DMS153 treated with DMSO at 0.1 percent for 48 hours (cell line): ENCODE results near the gene GALNTL6.

Experiments used
- DNase-seq: peaks from one replicate; lab custom pipeline; 2025; ENCODE audit not compliant: unreplicated experiment; lab: John Stamatoyannopoulos, UW

GALNTL6 gene

GRCh38 chr4:171876636-171877035 lies 63.4 kb downstream of the GALNTL6 start:
- no peak for DNase-seq

DNA sequence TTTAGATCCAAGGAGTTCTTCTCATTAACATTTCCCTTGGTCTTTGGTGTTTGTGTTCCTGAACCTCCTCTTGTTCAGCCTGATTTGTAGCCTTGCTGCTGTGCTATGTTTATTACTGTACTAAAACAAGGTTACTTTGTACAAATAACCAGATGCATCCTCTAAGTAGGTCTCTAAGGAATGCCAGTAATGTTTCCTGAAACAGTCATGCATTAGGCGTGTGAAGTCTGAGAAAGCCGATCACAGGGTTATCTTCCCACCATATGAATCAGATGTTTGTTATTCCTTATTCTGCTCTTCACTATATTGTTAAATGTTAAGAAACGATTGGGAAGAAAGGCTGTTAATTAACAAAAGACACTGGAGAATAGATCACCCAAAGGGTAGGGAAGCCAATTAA lies 66.9 kb downstream of the GALNTL6 start:
- DNase-seq: no peak

- DNase-seq: no peak
Measured at GRCh38 chr4:171889681-171890080, 76.5 kb downstream of the GALNTL6 start.

- no peak for DNase-seq
Measured at GRCh38 chr4:171891038-171891437, 77.8 kb downstream of the GALNTL6 start.

DNA sequence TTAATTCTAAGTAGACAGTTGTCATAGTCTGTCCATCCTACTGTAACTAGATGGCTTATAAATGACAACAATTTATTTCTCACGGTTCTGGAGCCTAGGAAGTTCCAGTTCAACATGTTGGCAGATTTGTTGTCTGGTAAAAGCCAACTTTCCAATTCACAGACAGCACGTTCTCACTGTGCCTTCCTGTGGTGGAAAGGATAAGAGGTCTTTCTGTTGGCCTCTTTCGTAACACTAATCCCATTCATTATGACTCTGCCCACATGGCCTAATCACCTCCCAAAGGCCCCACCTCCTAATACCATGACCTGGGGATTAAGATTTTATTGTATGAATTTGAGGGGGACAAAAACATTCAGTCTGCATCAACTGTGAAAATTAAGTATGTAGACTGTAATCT lies 83.2 kb downstream of the GALNTL6 start:
- no peak for DNase-seq

GRCh38 chr4:171919314-171919713 lies 106.1 kb downstream of the GALNTL6 start:
- DNase-seq: no peak

- DNase-seq: no peak
Measured at GRCh38 chr4:171920901-171921300, 107.7 kb downstream of the GALNTL6 start.

- no peak for DNase-seq
Measured at GRCh38 chr4:171924746-171925376, 111.7 kb downstream of the GALNTL6 start.

GRCh38 chr4:171928336-171928735 lies 115.1 kb downstream of the GALNTL6 start:
- DNase-seq: no peak

DNA sequence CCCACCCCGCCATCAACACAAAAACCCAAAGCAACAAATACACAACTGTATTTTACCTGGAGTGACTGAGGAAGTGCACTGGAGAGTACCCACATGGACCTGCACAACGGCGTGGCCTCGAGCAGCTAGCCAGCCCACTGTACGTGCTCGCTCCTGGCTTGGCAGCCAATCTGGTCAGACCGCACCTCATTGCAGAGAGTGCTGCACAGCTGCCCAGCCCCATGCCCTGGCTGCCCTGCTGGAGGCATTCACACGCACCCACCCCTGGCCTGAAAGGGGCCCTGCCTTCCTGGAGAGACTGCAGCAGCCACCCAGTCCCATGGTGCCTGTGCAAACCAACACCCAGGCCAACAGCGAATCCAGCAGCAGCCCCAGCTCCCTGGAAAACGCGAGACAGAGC lies 116.3 kb downstream of the GALNTL6 start:
- no peak for DNase-seq

- DNase-seq: no peak
Measured at GRCh38 chr4:171929907-171930306, 116.7 kb downstream of the GALNTL6 start.

DNA sequence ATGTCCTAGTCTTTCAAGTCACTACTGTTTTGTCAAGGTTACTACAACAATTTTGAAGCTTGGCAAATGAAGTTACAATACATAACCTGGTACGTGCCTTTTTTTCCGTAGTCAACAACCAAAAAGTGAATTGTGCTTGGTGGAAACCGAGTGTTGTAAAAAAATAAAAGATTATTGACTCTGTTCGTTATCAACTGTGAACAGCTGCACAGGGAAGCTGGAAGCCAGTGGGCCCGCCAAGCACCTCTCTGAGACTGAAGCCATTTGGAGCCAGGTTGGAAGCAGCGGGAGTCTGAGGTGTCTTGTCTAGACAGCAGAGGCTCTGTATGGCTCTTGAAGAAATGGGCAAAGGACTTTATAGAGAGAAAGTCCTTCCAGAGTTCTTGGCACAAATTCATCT lies 119.0 kb downstream of the GALNTL6 start:
- DNase-seq: no peak

DNA sequence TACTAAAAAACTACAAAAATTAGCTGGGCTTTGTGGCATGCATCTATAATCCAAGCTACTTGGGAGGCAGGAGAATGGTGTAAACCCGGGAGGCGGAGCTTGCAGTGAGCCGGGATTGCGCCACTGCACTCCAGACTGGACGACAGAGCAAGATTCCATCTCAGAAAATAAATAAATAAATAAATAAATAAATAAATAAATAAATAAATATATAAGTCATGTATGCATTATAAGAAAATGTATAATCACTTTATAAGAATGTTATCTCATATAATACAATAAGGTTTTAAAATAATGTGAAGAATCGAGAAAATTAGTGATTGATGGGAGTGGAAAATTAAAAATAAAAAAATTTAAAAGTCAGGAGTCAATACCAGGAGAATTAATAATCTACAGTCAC lies 127.5 kb downstream of the GALNTL6 start:
- DNase-seq: no peak

- DNase-seq: no peak
Measured at GRCh38 chr4:171947400-171947799, 134.2 kb downstream of the GALNTL6 start.

DNA sequence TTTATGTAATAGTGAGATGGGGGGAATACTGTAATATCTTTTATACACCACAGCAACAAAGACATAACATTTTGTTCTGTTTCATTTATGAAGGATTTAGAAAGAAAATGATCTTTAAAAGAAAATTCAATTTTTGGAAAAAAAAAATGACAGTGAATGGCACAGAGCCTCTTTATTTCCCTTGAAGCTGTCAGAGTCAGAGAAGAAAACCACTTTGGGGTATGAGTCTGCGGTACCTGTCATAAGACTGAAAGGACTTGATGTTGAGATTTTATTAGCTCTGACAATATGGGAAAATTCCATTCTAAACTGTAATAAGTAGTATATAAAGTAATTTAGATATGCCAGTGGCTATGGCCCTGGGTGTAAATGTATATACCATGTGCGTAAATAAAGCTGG lies 134.8 kb downstream of the GALNTL6 start:
- no peak for DNase-seq

DNA sequence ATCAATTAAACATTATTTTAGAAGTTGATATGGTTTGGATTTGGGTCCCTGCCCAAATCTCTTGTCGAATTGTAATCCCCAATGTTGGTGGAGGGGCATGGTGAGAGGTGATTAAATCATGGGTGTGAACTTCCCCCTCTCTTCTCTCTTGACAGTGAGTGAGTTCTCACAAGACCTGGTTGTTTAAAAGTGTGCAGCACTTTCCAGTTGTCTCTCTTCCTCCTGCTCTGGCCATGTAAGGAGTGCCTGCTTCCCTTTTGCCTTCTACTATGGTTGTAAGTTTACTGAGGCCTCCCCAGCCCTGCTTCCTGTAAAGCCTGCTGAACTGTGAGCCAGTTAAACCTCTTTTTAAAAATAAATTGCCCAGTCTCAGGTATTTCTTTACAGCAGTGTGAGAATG lies 141.4 kb downstream of the GALNTL6 start:
- DNase-seq: no peak

GRCh38 chr4:171956678-171957077 lies 143.5 kb downstream of the GALNTL6 start:
- DNase-seq: no peak

DNA sequence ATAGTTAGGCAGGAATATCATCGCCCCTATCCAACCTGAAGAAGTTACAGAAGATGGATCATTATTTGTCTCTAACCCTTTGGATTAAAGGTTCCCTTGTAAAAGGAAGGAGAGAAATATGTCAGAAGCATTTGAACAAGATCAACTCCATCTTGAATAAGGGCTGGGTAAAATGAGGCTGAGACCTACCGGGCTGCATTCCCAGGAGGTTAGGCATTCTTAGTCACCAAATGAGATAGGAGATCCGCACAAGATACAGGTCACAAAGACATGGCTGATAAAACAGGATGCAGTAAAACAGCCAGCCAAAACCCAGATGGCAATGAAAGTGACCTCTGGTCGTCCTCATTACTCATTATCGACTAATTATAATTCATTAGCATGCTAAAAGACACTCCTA lies 148.9 kb downstream of the GALNTL6 start:
- no peak for DNase-seq

DNA sequence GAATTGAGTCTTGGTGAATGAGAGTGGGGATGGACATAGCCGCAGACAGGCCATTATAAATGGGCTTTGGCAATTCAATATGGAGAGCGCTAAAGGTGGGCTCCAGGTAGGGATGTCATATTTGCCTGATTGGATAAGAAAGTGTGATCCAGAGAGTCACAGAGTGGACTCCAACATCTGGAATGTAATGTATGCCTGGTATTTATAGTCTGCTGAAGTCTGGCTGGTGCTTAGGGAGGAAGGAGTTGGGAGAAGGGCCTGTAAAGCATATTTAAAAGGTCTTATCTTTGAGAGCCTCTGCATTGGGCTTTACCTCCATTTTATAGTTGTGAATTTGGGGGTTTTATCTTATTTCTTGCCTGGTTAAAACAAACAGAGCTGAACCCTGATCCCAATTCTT lies 153.2 kb downstream of the GALNTL6 start:
- no peak for DNase-seq

- DNase-seq: no peak
Measured at GRCh38 chr4:171978216-171978615, 165.0 kb downstream of the GALNTL6 start.

DNA sequence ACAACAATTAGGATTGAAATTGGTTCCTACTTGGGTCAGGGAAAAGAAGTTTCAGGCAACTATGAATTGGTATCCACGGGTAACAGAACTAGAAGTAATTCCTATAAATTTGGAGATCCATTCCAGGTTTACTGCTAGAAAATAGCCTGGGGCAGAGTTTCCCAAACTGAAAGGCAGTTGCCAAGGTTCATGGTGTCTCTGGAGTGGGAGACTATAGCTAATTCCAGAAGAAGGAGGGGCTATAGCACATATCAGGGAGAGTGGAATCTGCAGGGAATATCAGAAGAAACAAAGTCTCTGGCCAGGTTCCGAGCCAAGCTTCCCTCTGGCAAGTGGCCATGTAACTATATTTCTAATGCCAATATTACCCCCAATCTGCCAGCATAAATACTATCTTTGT lies 166.3 kb downstream of the GALNTL6 start:
- DNase-seq: no peak

- DNase-seq: no peak
Measured at GRCh38 chr4:171981185-171981584, 168.0 kb downstream of the GALNTL6 start.

- DNase-seq: no peak
Measured at GRCh38 chr4:171983935-171984805, 171.0 kb downstream of the GALNTL6 start.
